ENCODE data around the gene GFRA4. TPM values are rescaled to one million over a fixed set of nuclear protein-coding genes. Genes with fewer than 3 reads are reported as not detected.

The GFRA4 gene
- total RNA-seq, 1 experiment from 2014 or later: not detected

GRCh38 chr20:3667434-3668037 lies 4.3 kb upstream of the GFRA4 start:
- in situ Hi-C loops (cut with HindIII; ENCODE audit: low pct_unique_long_range_greater_than_20kb, low sequenced_read_pairs) (no loop called here), intact Hi-C loops (cut with micrococcal nuclease; ENCODE audit: unreplicated experiment) (no loop called here)
- Histone ChIP-seq H3K27me3 (ENCODE audit: control insufficient read depth, insufficient read depth, low read length) (no peaks in the 10 kb centered on the region; the same call in 1 of the 2 replicates), H3K4me3 (ENCODE audit: low read depth in 2 of 2, low read length in 2 of 2) (no peak overlapping the region), H3K36me3 (ENCODE audit: control insufficient read depth, insufficient read depth, low read length) (no peaks in the 10 kb centered on the region), H3K27ac (ENCODE audit: low read length) (no peak overlapping the region), H3K4me1 (ENCODE audit: control insufficient read depth, insufficient read depth, low read length) (no peaks in the 10 kb centered on the region; the same call in 1 of the 2 replicates), H3K9me3 (ENCODE audit: control insufficient read depth, insufficient read depth, low read depth, low read length) (no peaks in the 10 kb centered on the region)
- no TSS peak for BruUV-seq (replicated peaks)
- ATAC-seq (no peak), DNase-seq (ENCODE audit: low read depth, low spot score) (no peak)
- ChIA-PET POLR2A (no interaction called here), CTCF (no interaction called here)
- no peak for TF ChIP-seq REST (IDR thresholded peaks at IDR 0.05; ENCODE audit: insufficient read depth in 1 of 2, low read depth in 2 of 2, low read length in 1 of 2)
- no peak for TF ChIP-seq POLR2AphosphoS5 (IDR thresholded peaks at IDR 0.05; ENCODE audit: low read depth, low read length)
- no peak for TF ChIP-seq TCF7L2 (IDR thresholded peaks at IDR 0.05; ENCODE audit: low read depth, low read length)
- TF ChIP-seq CTCF (IDR thresholded peaks at IDR 0.05): no peak
- no peak for TF ChIP-seq SIN3A (IDR thresholded peaks at IDR 0.05; ENCODE audit: borderline replicate concordance, insufficient read depth, low read depth, low read length)

GRCh38 chr20:3663858-3664257 lies 659 bp upstream of the GFRA4 start:
- no peaks in the 10 kb centered on the region for H3K9me3 ChIP-seq (ENCODE audit: control insufficient read depth, insufficient read depth, low read depth, low read length)
- H3K36me3 ChIP-seq (ENCODE audit: control insufficient read depth, insufficient read depth, low read length): no peaks in the 10 kb centered on the region
- TF ChIP-seq TCF7L2 (IDR thresholded peaks at IDR 0.05; ENCODE audit: low read depth, low read length) (no peak), POLR2AphosphoS5 (IDR thresholded peaks at IDR 0.05; ENCODE audit: low read depth, low read length) (no peak), REST (IDR thresholded peaks at IDR 0.05; ENCODE audit: insufficient read depth in 1 of 2, low read depth in 2 of 2, low read length in 1 of 2) (no peak), CTCF (IDR thresholded peaks at IDR 0.05) (no peak), SIN3A (IDR thresholded peaks at IDR 0.05; ENCODE audit: borderline replicate concordance, insufficient read depth, low read depth, low read length) (no peak)
- ATAC-seq (no peak), DNase-seq (ENCODE audit: low read depth, low spot score) (no peak)
- in situ Hi-C loops (cut with HindIII; ENCODE audit: low pct_unique_long_range_greater_than_20kb, low sequenced_read_pairs): no loop called here
- no peak overlapping the region for H3K4me3 ChIP-seq (ENCODE audit: low read depth in 2 of 2, low read length in 2 of 2)
- H3K4me1 ChIP-seq (ENCODE audit: control insufficient read depth, insufficient read depth, low read length): 0 out of 2 replicates have a peak, but pooled peaks cover under 1% of the 10 kb centered on the region
- H3K27me3 ChIP-seq (ENCODE audit: control insufficient read depth, insufficient read depth, low read length): peaks cover 8% of the 10 kb centered on the region; the same call in 1 of the 2 replicates
- H3K27ac ChIP-seq (ENCODE audit: low read length): no peak overlapping the region
- ChIA-PET POLR2A (no interaction called here), CTCF (no interaction called here)
- intact Hi-C loops (cut with micrococcal nuclease; ENCODE audit: unreplicated experiment): no loop called here
- BruUV-seq (replicated peaks): no TSS peak
